Activated naive CD8-positive, alpha-beta T cell treated with anti-CD3 and anti-CD28 coated beads, Interleukin-2, amount 10 ng/mL, durations not matched to agents 7 days and 5 days (primary cell): ENCODE measurements around the gene APOA1. TPM values are rescaled to one million over a fixed set of nuclear protein-coding genes. Genes with fewer than 3 reads are reported as not detected.

Experiments used
- ATAC-seq: fragments of 150-1000 bp; cut with Tn5 transposase; one replicate; pipeline ENCODE4 v1.10.0; 2021; ENCODE audit warnings: low read depth, moderate library complexity
- POLR2A ChIA-PET: fragments of 350-600 bp; sonication (Branson Sonifier 250); formaldehyde crosslinking; loops from one replicate; lab custom pipeline; 2021; ENCODE audit warnings: antibody characterized with exemption; lab: Charles Lee
- DNase-seq: peaks from one replicate; pipeline ENCODE4 v3.0.0; 2021
- H3K27ac Mint-ChIP-seq: one replicate; pipeline ENCODE4 v1.8.0; 2022; ENCODE audit warnings: mild to moderate bottlenecking, mixed read lengths
- H3K27me3 Mint-ChIP-seq: one replicate; pipeline ENCODE4 v1.8.0; 2022; ENCODE audit warnings: mild to moderate bottlenecking, moderate library complexity, mixed read lengths
- H3K36me3 Mint-ChIP-seq: one replicate; pipeline ENCODE4 v1.8.0; 2021; ENCODE audit warnings: mild to moderate bottlenecking, mixed read lengths
- H3K4me1 Mint-ChIP-seq: one replicate; pipeline ENCODE4 v1.8.0; 2021; ENCODE audit warnings: mixed read lengths
- H3K4me3 Mint-ChIP-seq: one replicate; pipeline ENCODE4 v1.8.0; 2022; ENCODE audit warnings: mild to moderate bottlenecking, moderate library complexity, mixed read lengths
- H3K9me3 Mint-ChIP-seq: one replicate; pipeline ENCODE4 v1.8.0; 2021; ENCODE audit warnings: mixed read lengths
- total RNA-seq, 2 experiments: library from RNA; stranded (reverse); gene quantifications; one replicate each; pipeline ENCODE4 v1.2.3, GENCODE V29; 2021

APOA1 gene
- total RNA-seq, 2 experiments from 2014 or later = 0.44 to 0.45 TPM

DNA sequence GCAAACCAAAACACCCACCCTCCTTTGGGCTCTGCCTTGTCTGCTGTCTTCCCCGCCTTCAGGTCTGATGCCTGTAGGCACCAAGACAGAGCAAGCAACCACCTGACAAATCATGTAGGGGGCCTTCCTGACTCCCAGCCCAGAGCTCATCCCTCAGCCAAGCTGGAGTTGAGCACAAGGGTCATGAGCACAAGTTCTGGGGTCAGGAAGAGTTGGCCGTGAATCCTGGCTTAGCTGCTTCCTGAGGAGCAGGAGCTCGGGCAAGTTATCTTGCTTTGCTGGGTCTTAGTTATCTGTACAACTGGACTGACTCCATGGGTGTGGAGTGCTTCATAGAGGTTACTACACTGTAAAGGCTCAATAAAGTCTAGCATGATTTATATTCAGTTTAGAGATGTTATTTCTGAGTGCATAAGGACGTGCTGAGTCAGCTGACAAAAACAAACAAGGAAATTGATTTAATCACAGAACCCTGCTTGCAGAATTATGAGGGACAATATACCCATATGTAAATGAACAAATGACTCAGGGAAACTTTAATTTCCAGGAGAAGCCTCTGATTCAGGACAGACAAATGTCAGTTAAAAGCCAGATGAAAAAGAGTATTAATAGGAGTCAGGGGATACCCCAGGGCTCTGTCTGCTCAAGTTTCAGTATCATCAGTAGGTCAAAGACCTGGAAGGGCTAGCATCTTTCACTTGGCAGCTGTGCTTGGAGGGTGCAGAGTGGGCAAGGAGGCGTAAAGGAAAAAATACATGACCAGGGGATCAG, 15.0 kb upstream of the APOA1 start:
- DNase-seq (no peak), ATAC-seq (no peak)
- H3K4me1 Mint-ChIP-seq = peaks cover 56% of the 10 kb centered on the region
- peak overlapping the region; percentile 84 for H3K4me3 Mint-ChIP-seq
- no peaks in the 10 kb centered on the region for H3K9me3 Mint-ChIP-seq
- no peaks in the 10 kb centered on the region for H3K27me3 Mint-ChIP-seq
- POLR2A ChIA-PET = interaction anchor here (1.2 to 5.9 kb wide), 6 partner anchors 11 to 292 kb away, joined by 4 to 60 read pairs (median 10); partner anchors contain the start of genes PAFAH1B2, SIK3 and ZPR1
- peak overlapping the region; percentile 98 for H3K27ac Mint-ChIP-seq
- peaks cover 31% of the 10 kb centered on the region for H3K36me3 Mint-ChIP-seq

DNA sequence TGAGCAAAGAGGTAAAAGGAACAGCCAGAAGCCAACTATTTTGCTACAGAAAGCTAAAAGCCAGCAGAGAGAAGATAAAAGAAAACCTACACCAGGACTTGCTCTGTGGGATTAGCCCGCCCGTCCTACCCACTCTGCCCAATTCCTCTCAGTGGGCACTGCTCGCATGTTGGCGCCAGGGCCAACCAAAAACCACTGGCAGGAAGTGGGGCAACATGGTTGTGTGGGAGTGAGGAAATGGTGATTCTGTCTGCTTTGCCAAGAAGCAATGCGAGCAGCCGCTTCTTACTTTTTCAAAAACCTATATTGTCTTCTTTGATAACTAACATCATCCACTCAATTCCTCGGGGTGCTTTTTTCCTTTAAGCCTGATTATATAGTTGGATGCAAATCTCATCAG, 14.2 kb upstream of the APOA1 start:
- peaks cover 56% of the 10 kb centered on the region for H3K4me1 Mint-ChIP-seq

DNA sequence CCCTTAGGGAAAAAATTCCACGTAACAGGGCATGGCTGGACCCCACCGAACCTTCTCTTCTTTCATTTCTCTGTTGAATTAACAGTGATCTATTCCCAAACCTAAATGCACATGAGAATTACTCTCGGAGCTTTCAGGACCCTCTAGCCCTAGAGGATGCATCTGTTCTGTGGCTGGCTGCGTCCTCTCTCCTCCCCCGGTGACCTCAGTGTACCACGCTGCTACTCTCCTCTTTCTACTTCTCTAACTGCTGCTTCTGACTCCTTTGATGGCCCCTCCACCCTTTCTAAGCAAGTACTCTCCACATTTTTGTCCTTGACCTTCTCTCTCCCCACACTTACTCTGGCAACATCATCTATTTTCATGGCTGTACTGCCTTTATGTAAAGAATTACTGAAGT, 12.1 kb upstream of the APOA1 start:
- H3K27me3 Mint-ChIP-seq = no peaks in the 10 kb centered on the region
- no peak for DNase-seq
- peaks cover 47% of the 10 kb centered on the region for H3K4me1 Mint-ChIP-seq
- no peak overlapping the region for H3K4me3 Mint-ChIP-seq
- no peaks in the 10 kb centered on the region for H3K9me3 Mint-ChIP-seq
- no peak for ATAC-seq
- no peak overlapping the region for H3K27ac Mint-ChIP-seq
- POLR2A ChIA-PET = no interaction called here
- H3K36me3 Mint-ChIP-seq = peaks cover 29% of the 10 kb centered on the region

More for the DNA sequence above, 14.2 kb upstream of the APOA1 start:
- H3K27me3 Mint-ChIP-seq = no peaks in the 10 kb centered on the region
- POLR2A ChIA-PET = interaction anchor here (5.9 kb wide), 1 partner anchor 16 kb away, joined by 60 read pairs; no protein-coding TSS in a partner anchor
- peaks cover 33% of the 10 kb centered on the region for H3K36me3 Mint-ChIP-seq
- peak overlapping the region; percentile 98 for H3K27ac Mint-ChIP-seq
- peak overlapping the region; percentile 84 for H3K4me3 Mint-ChIP-seq
- peak; percentile 61 for DNase-seq
- ATAC-seq = no peak
- no peaks in the 10 kb centered on the region for H3K9me3 Mint-ChIP-seq

DNA sequence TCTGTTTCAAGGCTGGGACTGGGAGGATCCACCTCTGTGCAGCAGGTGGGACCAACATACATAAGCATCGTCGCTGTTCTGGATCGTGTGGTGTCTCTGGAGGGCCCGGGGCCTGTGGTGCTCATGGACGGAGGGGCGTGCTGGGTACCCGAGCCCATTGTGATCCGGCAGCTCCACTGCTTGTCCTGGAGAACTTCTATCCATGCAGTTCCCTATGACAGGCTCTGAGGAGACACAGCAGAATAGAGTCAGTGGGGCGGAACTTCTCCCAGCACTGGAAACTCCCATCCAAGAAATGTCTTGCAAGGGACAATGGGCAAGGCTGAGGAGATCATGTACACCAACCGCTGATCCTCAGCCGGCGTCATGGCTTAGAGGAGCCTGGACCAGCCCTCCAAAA, 11.6 kb upstream of the APOA1 start:
- Mint-ChIP-seq H3K9me3 (no peaks in the 10 kb centered on the region), H3K27me3 (no peaks in the 10 kb centered on the region), H3K4me3 (no peak overlapping the region), H3K4me1 (peaks cover 43% of the 10 kb centered on the region), H3K27ac (no peak overlapping the region), H3K36me3 (peaks cover 25% of the 10 kb centered on the region)
- DNase-seq (no peak), ATAC-seq (no peak)
- POLR2A ChIA-PET = no interaction called here

DNA sequence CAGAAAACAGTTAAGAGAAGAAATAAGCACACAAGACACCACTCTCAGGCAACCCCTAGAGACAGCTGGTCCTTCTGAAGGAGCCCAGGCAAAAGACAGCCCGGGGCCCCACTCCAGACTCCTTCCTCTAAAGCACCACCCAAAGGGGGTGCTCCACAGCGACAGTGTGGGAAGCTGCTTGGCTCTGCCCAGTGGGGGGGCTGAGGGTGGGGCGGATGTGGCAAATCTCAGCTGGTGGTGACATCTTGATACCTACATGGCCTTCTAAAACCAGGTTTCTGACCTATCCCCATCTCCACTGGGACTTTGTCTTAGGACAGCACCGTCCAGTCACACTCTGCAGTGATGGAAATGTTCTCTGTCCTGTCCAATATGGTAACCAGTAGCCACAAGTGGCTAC, 10.2 kb upstream of the APOA1 start:
- H3K4me1 Mint-ChIP-seq = peaks cover 28% of the 10 kb centered on the region
- H3K9me3 Mint-ChIP-seq = no peaks in the 10 kb centered on the region
- no peak overlapping the region for H3K27ac Mint-ChIP-seq
- POLR2A ChIA-PET = interaction anchor here (1.0 kb wide), 1 partner anchor 12 kb away, joined by 3 read pairs; no protein-coding TSS in a partner anchor
- H3K4me3 Mint-ChIP-seq = no peak overlapping the region
- peaks cover 31% of the 10 kb centered on the region for H3K36me3 Mint-ChIP-seq
- H3K27me3 Mint-ChIP-seq = no peaks in the 10 kb centered on the region
- no peak for ATAC-seq
- DNase-seq = no peak

DNA sequence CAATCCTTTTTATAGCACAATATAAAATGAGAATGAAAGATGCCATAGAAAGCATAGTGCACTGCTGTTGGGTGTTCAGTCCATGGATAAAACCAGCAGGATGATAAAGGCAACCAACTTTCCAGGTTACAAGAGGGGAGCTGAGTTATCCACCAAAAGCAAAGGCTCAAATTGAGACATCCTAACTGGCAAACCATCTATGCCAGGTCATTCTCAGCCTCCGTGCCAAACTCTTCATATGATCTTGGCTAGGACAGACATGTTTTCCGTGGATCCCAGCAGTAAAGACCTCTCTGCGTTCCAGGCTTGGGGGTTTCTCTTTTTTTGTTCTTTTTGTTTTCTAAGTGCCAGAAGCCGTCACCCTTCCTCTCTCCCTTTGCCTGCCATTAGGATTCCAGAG, 7.3 kb upstream of the APOA1 start:
- no peak for ATAC-seq
- Mint-ChIP-seq H3K27me3 (no peaks in the 10 kb centered on the region), H3K4me1 (peaks cover 4% of the 10 kb centered on the region), H3K4me3 (no peak overlapping the region), H3K9me3 (no peaks in the 10 kb centered on the region), H3K27ac (no peak overlapping the region), H3K36me3 (peaks cover 24% of the 10 kb centered on the region)
- POLR2A ChIA-PET = no interaction called here
- DNase-seq = no peak

DNA sequence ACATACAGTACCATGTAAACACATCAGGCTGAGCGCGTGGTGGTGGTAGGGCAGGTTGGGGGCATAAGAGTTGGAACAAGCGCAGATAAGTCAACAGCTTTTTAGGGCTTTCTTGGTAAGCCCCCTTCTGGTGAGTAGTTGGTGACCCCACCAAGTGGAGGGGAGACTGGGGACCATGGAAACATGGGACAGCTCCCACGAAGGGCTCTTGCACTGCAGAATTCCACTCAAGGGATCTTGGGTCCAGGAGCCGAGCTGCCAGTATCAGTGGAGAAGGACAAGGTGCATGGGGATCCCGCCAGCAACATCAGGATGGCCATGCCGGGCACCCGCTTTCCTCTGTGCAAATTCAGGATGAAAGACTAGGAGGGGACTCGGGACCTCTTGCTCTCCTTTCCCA, 6.2 kb upstream of the APOA1 start:
- DNase-seq = no peak
- Mint-ChIP-seq H3K36me3 (peaks cover 21% of the 10 kb centered on the region), H3K9me3 (no peaks in the 10 kb centered on the region), H3K27me3 (no peaks in the 10 kb centered on the region), H3K4me3 (no peak overlapping the region), H3K4me1 (peaks cover 1% of the 10 kb centered on the region), H3K27ac (no peak overlapping the region)
- no peak for ATAC-seq
- POLR2A ChIA-PET = no interaction called here

DNA sequence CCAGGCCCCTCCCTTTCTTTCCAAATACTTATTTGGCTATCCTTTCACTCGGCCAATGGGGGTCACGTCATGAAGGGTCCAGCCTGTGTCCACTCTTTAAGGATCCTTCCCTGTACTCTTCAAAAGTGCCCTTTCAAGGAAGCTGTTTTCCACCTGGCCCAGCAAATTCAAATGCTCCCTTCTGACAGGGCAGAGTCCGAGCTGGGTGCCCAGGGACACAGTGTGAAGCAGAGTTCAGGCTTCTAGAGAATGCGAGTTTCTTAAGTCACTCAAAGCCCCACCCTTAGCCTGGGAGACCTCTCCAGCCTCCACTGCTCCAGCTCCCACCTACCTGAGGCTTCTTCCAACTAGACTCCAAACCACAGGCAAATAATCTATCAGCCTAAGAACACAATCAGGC, 5.5 kb upstream of the APOA1 start:
- peaks cover 1% of the 10 kb centered on the region for H3K4me1 Mint-ChIP-seq
- H3K9me3 Mint-ChIP-seq = no peaks in the 10 kb centered on the region
- H3K27me3 Mint-ChIP-seq = no peaks in the 10 kb centered on the region
- POLR2A ChIA-PET = no interaction called here
- no peak overlapping the region for H3K27ac Mint-ChIP-seq
- no peak overlapping the region for H3K4me3 Mint-ChIP-seq
- peaks cover 21% of the 10 kb centered on the region for H3K36me3 Mint-ChIP-seq
- ATAC-seq (no peak), DNase-seq (no peak)

DNA sequence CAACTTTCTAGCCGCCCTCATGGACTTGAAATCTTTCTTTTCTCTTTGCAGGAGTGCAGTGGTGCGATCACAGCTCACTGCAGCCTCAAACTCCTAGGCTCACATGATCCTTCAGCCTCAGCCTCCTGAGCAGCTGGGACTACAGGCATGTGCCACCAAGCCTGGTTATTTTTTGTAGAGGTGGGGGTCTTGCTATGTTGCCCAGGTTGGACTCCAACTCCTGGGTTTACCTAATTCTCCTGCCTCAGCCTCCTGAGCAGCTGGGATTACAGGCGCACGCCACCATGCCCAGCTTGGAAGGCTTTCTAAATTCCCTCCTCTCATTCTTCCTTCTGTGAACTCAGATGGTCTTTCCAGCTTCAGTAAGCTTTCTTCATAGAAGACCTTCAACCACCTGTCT, 4.7 kb upstream of the APOA1 start:
- no peak overlapping the region for H3K4me3 Mint-ChIP-seq
- peaks cover 1% of the 10 kb centered on the region for H3K4me1 Mint-ChIP-seq
- DNase-seq = no peak
- POLR2A ChIA-PET = no interaction called here
- no peaks in the 10 kb centered on the region for H3K27me3 Mint-ChIP-seq
- H3K9me3 Mint-ChIP-seq = no peaks in the 10 kb centered on the region
- peaks cover 16% of the 10 kb centered on the region for H3K36me3 Mint-ChIP-seq
- no peak overlapping the region for H3K27ac Mint-ChIP-seq
- ATAC-seq = no peak

DNA sequence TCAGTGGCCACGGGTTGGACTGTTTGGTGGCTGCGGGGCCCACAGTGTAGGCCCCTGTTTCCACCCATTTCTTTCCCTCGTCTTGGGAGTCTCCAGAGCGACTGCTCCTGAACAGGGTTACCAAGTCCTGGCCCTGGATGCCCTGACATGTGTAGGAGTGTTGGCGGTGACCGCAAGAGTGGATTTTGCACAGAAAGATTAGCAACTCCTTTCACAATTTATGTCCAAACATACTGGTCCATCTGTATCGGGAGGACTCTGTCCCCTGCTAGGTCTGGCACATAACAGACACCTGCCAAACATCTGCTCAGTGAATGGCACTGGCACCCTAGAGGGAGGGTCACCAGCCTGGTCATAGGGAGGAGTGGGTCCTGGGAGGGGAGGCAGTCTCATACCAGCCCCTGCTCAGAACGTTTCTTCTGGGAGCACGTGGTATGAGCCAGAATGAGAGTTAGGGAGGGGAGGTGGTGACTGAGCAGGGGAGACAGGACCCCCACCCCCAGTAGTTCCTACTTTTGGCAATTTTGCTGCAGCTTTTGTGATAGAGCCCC, 3.4 kb upstream of the APOA1 start:
- POLR2A ChIA-PET = interaction anchor here (1.2 kb wide), 1 partner anchor 12 kb away, joined by 4 read pairs; no protein-coding TSS in a partner anchor
- no peak overlapping the region for H3K4me3 Mint-ChIP-seq
- peaks cover 6% of the 10 kb centered on the region for H3K36me3 Mint-ChIP-seq
- peaks cover 5% of the 10 kb centered on the region for H3K4me1 Mint-ChIP-seq
- H3K9me3 Mint-ChIP-seq = no peaks in the 10 kb centered on the region
- no peaks in the 10 kb centered on the region for H3K27me3 Mint-ChIP-seq
- ATAC-seq (no peak), DNase-seq (peak; percentile 19)
- no peak overlapping the region for H3K27ac Mint-ChIP-seq

DNA sequence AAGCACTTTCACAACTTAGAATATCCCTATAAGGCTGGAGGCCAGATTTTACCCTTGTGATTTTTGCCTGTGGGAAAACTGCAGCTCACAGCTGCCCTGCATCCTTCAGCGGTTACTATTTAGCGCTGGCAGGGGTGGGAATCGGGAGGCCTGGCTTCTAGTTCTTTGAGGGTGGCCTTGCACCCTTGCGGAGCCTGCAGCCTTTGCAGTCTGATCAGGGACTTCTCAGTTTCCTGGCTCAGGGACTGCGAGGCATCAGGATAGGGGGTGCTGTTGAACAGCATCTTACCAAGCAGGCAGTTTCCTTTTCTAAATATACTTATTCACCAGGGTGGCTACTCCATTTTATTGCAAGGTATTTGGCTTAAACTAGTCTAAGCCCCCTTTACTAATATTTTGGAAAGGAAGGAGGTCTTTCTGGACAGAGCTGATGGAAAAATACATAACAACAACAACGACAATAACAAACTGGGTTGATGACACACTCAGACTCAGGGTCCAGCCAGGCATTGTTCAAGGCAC, 2.9 kb upstream of the APOA1 start:
- H3K36me3 Mint-ChIP-seq = peaks cover 6% of the 10 kb centered on the region
- no peak overlapping the region for H3K27ac Mint-ChIP-seq
- H3K27me3 Mint-ChIP-seq = no peaks in the 10 kb centered on the region
- DNase-seq = peak; percentile 22
- peaks cover 7% of the 10 kb centered on the region for H3K4me1 Mint-ChIP-seq
- no peak overlapping the region for H3K4me3 Mint-ChIP-seq
- ATAC-seq = no peak
- no peaks in the 10 kb centered on the region for H3K9me3 Mint-ChIP-seq
- POLR2A ChIA-PET = no interaction called here

DNA sequence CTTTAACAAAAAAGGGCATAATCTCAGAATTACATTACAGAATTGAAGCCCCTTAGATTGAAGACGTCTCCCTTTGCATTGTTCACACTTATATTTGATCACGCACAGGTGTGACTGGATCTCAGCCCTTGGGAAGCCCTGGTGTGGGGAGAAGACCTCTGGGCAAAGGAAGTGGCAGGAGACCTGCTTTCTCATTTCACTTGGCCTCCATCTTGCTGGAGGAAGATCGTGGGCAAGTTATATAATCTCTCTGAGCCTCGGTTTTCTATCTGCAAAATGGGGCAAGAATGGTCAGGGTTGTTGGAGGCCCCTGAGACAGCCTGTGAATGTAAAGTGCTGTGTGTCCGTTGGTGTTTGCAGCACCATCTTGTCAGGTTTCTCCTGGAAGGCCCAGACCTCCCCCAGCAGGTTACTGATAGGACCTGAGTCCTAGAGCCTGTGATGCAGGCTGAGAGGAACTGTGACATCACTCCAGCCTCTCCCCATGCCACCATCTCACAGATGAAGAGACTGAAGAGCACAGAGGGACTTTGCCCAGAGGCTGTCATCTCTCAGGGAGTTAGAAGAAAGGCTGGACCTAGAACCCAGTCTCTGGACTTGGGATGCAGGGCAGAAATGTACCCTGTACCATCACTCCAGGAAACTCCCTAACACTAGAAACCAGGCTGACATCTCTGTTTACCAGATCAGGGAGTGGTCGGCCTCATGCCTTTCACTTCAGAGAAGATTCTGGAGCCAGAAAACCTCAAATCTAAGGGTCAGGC, 1.1 kb upstream of the APOA1 start:
- no peak for DNase-seq
- peaks cover 5% of the 10 kb centered on the region for H3K36me3 Mint-ChIP-seq
- no peak overlapping the region for H3K4me3 Mint-ChIP-seq
- H3K27ac Mint-ChIP-seq = no peak overlapping the region
- H3K9me3 Mint-ChIP-seq = no peaks in the 10 kb centered on the region
- POLR2A ChIA-PET = no interaction called here
- no peak for ATAC-seq
- peaks cover 12% of the 10 kb centered on the region for H3K4me1 Mint-ChIP-seq
- H3K27me3 Mint-ChIP-seq = peaks cover 4% of the 10 kb centered on the region

DNA sequence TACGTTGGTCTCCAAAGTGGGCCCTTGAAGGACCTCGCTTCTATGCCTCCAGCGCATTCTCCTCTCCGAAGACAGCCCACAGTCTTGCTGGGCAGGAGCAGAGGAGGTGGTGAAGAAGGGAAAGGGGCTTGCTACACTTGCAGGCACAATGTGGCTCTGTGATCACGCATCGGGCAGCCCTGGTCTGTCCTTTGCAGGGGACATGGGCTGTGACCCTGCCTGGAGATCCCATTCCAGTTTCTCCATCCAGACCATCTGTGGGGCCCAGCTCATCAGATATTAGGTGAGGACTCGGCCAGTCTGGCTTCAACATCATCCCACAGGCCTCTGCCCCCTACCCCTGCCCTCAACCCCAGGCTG, 810 bp downstream of the APOA1 start:
- DNase-seq (no peak), ATAC-seq (no peak)
- Mint-ChIP-seq H3K4me1 (peaks cover 12% of the 10 kb centered on the region), H3K9me3 (no peaks in the 10 kb centered on the region), H3K4me3 (no peak overlapping the region), H3K36me3 (no peaks in the 10 kb centered on the region), H3K27ac (no peak overlapping the region), H3K27me3 (peaks cover 4% of the 10 kb centered on the region)
- POLR2A ChIA-PET = interaction anchor here (0.6 to 3.9 kb wide), 7 partner anchors 9 to 1140 kb away, joined by 3 to 79 read pairs (median 15); partner anchors contain the start of genes APOA5, BUD13, SIK3 and ZPR1
